ENCODE measurements around the gene FCHSD2.
"Not testable (repeated sequence)": the region's sequence is repeated elsewhere in the genome, so short reads cannot be mapped to it uniquely, and the experiment has no call there.

Gene FCHSD2

DNA sequence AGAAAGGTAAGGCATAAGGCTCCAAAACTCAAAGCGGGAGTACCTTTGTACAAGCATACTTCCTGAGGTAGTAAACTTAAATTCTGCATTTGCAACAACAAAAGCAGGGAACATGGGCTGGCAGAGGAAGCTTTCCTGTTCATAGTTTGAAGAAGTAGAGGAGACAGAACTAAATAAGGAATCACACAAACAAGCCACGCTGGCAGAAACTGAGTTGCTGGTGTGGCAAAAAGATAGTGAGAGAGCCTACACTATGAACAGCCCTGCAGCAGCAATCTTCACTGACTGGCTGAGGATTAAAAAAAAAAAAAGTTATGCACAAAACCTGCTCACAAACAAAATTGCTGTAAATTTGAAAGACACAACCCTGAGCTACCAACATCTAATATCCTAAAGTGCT lies 46.5 kb downstream of the FCHSD2 start:
- Mint-ChIP-seq H3K27ac (no peak overlapping the region), H3K27me3 (no peaks in the 10 kb centered on the region), H3K4me1 (ENCODE audit: low read depth) (peaks cover 17% of the 10 kb centered on the region), H3K36me3 (ENCODE audit: low read depth) (peaks cover 45% of the 10 kb centered on the region), H3K9me3 (no peaks in the 10 kb centered on the region), H3K4me3 (no peak overlapping the region)

- H3K4me1 Mint-ChIP-seq (ENCODE audit: low read depth) = peaks cover 29% of the 10 kb centered on the region
- H3K27ac Mint-ChIP-seq = no peak overlapping the region
- H3K9me3 Mint-ChIP-seq = no peaks in the 10 kb centered on the region
- H3K27me3 Mint-ChIP-seq = no peaks in the 10 kb centered on the region
- no peak overlapping the region for H3K4me3 Mint-ChIP-seq
- peaks cover 27% of the 10 kb centered on the region for H3K36me3 Mint-ChIP-seq (ENCODE audit: low read depth)
These were observed 50.4 kb downstream of the FCHSD2 start for GRCh38 chr11:73091521-73092305.

- Mint-ChIP-seq H3K36me3 (ENCODE audit: low read depth) (peaks cover 33% of the 10 kb centered on the region), H3K4me3 (no peak overlapping the region), H3K27ac (peak overlapping the region; percentile 9), H3K27me3 (no peaks in the 10 kb centered on the region), H3K9me3 (no peaks in the 10 kb centered on the region), H3K4me1 (ENCODE audit: low read depth) (peaks cover 35% of the 10 kb centered on the region)
These were observed 54.4 kb downstream of the FCHSD2 start for GRCh38 chr11:73087730-73088129.

GRCh38 chr11:73085189-73085875 lies 56.8 kb downstream of the FCHSD2 start:
- Mint-ChIP-seq H3K36me3 (ENCODE audit: low read depth) (peaks cover 21% of the 10 kb centered on the region), H3K27me3 (no peaks in the 10 kb centered on the region), H3K4me3 (no peak overlapping the region), H3K4me1 (ENCODE audit: low read depth) (peaks cover 29% of the 10 kb centered on the region), H3K9me3 (no peaks in the 10 kb centered on the region), H3K27ac (peak overlapping the region; percentile 12)

- Mint-ChIP-seq H3K27me3 (no peaks in the 10 kb centered on the region), H3K36me3 (ENCODE audit: low read depth) (peaks cover 35% of the 10 kb centered on the region), H3K9me3 (peaks cover 5% of the 10 kb centered on the region), H3K4me3 (no peak overlapping the region), H3K4me1 (ENCODE audit: low read depth) (peaks cover 25% of the 10 kb centered on the region), H3K27ac (no peak overlapping the region)
These were observed 63.5 kb downstream of the FCHSD2 start for GRCh38 chr11:73078631-73079030.

- peaks cover 5% of the 10 kb centered on the region for H3K9me3 Mint-ChIP-seq
- H3K4me1 Mint-ChIP-seq (ENCODE audit: low read depth) = peaks cover 37% of the 10 kb centered on the region
- H3K36me3 Mint-ChIP-seq (ENCODE audit: low read depth) = peaks cover 33% of the 10 kb centered on the region
- H3K4me3 Mint-ChIP-seq = no peak overlapping the region
- H3K27ac Mint-ChIP-seq = no peak overlapping the region
- no peaks in the 10 kb centered on the region for H3K27me3 Mint-ChIP-seq
These were observed 64.7 kb downstream of the FCHSD2 start for GRCh38 chr11:73077454-73077853.

DNA sequence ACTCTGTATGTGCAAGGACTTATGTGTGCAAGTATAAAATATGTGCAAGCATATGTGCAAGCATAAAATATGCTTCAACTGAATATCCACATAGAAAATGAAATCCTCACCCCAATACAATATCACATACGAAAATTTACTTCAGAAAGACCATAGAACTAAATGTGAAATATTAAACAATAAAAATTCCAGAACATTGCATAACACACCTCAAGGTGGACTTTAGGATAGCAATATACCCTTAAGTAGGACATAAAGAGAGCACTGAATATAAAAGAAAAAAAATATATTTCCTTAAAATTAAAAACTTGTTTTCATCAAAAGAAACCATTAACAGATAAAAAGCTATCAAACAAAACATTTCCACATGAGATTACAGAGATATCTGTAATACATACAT lies 67.8 kb downstream of the FCHSD2 start:
- H3K27me3 Mint-ChIP-seq = no peaks in the 10 kb centered on the region
- H3K4me1 Mint-ChIP-seq (ENCODE audit: low read depth) = peaks cover 49% of the 10 kb centered on the region

GRCh38 chr11:73072935-73073481 lies 69.1 kb downstream of the FCHSD2 start:
- H3K36me3 Mint-ChIP-seq (ENCODE audit: low read depth) = peaks cover 18% of the 10 kb centered on the region
- H3K27ac Mint-ChIP-seq = no peak overlapping the region
- H3K4me1 Mint-ChIP-seq (ENCODE audit: low read depth) = peaks cover 47% of the 10 kb centered on the region
- H3K9me3 Mint-ChIP-seq = peaks cover 5% of the 10 kb centered on the region
- H3K4me3 Mint-ChIP-seq = peak overlapping the region; percentile 17
- no peaks in the 10 kb centered on the region for H3K27me3 Mint-ChIP-seq

More for the DNA sequence above, 67.8 kb downstream of the FCHSD2 start:
- peaks cover 29% of the 10 kb centered on the region for H3K36me3 Mint-ChIP-seq (ENCODE audit: low read depth)
- H3K4me3 Mint-ChIP-seq = no peak overlapping the region
- H3K27ac Mint-ChIP-seq = no peak overlapping the region
- peaks cover 5% of the 10 kb centered on the region for H3K9me3 Mint-ChIP-seq

DNA sequence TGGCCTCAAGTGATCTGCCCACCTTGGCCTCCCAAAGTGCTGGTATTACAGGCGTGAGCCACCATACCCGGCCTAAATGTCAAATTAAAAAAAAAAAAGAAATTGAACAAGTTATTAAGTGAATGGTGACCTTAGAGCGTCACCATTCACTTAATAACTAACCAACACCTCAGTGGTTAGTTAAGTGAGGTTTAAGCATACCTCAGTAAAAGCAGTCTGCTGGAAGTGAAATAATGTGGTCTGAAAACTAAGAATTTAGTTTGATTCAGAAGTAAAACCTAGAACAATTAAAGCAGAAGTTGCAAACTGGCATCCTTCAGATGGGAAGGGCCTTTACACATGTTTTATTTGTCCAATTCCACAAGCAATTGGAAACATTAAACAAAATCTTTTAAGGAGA lies 71.5 kb downstream of the FCHSD2 start:
- no peak overlapping the region for H3K27ac Mint-ChIP-seq
- no peak overlapping the region for H3K4me3 Mint-ChIP-seq
- H3K4me1 Mint-ChIP-seq (ENCODE audit: low read depth) = peaks cover 62% of the 10 kb centered on the region
- peaks cover 9% of the 10 kb centered on the region for H3K36me3 Mint-ChIP-seq (ENCODE audit: low read depth)
- no peaks in the 10 kb centered on the region for H3K27me3 Mint-ChIP-seq
- peaks cover 6% of the 10 kb centered on the region for H3K9me3 Mint-ChIP-seq

GRCh38 chr11:73061857-73062424 lies 80.2 kb downstream of the FCHSD2 start:
- H3K9me3 Mint-ChIP-seq, H3K4me3 Mint-ChIP-seq, H3K27ac Mint-ChIP-seq, H3K27me3 Mint-ChIP-seq: not testable (repeated sequence)
- peaks cover 20% of the 10 kb centered on the region for H3K36me3 Mint-ChIP-seq (ENCODE audit: low read depth)
- peaks cover 71% of the 10 kb centered on the region for H3K4me1 Mint-ChIP-seq (ENCODE audit: low read depth)

DNA sequence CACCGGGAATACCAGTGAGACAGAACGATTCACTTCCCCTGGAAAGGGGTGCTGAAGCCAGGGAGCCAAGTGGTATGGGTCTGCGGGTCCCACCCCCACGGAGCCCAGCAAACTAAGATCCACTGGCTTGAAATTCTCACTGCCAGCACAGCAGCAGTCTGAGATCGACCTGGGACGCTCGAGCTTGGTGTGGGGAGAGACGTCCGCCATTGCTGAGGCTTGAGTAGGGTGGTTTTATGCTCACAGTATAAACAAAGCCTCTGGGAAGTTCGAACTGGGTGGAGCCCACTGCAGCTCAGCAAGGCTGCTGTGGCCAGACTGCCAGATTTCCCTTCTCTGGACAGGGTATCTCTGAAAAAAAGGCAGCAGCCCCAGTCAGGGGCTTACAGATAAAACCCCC lies 80.7 kb downstream of the FCHSD2 start:
- H3K27ac Mint-ChIP-seq, H3K27me3 Mint-ChIP-seq, H3K4me3 Mint-ChIP-seq, H3K9me3 Mint-ChIP-seq: not testable (repeated sequence)
- H3K4me1 Mint-ChIP-seq (ENCODE audit: low read depth) = peaks cover 68% of the 10 kb centered on the region
- peaks cover 23% of the 10 kb centered on the region for H3K36me3 Mint-ChIP-seq (ENCODE audit: low read depth)

GRCh38 chr11:73059915-73060314 lies 82.2 kb downstream of the FCHSD2 start:
- Mint-ChIP-seq H3K36me3 (ENCODE audit: low read depth) (peaks cover 20% of the 10 kb centered on the region), H3K27me3 (no peaks in the 10 kb centered on the region), H3K9me3 (peaks cover under 1% of the 10 kb centered on the region), H3K4me1 (ENCODE audit: low read depth) (peaks cover 61% of the 10 kb centered on the region), H3K27ac (no peak overlapping the region), H3K4me3 (no peak overlapping the region)

DNA sequence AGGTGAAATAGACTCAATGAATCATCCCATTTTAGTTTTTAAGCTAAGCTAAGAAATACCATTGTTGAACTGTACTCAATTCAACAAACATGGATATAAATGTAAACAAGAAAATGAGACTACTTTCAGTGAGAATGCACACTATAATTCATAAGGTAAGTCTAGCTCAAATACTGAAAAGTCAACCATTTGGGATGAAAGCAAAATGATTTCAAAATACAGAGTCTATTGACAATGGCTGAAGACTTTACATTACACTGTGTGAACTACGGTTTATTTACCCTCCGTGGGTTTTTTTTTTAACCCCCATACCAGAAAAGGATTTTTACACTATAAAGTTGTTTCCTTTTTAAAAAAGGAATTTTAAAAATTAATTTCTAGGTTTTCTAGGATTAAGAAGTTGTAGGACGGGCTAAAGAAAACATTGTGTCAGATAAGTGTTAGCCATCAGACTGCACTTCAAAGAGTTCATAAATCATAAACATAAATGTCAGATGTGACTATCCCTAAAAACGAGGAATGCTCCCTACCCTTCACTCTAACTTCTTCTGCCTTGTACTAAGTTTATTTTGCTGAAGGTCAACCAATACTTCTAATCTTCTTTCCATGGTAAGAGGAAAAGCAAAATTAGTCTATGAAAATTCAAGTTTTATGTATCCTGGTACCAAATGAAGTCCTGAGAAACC lies 83.0 kb downstream of the FCHSD2 start:
- Mint-ChIP-seq H3K27me3 (no peaks in the 10 kb centered on the region), H3K27ac (no peak overlapping the region)

DNA sequence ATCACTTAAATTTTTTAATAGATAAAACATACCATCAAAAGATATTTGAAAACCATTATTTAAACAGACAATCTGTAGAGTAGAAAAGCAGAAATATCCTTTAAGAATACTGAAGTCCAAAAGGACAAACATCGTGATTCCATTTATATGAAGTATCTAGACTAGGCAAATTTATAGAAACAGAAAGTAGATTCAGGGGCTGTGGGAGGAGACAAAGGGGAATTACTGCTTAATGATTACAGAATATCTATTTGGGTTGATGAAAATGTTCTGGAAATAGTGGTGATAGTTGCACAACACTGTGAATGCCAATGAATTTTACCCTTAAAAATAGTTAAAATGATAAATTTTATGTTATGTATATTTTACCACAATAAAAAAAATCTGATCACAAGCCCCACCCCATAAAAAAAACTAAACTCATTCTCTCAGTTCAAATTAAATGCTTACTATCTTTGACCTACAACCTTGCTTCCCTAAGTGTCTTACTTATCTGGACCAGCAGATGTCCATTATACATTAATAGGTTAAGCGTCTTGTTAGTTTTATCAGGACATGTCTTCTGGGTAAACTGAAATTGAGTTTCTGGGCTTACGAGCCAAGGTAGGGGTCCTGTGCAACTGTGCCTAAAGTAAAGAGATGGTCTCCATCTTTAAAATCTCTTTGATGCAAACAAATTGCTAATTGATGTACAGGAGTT lies 86.3 kb downstream of the FCHSD2 start:
- H3K27ac Mint-ChIP-seq = no peak overlapping the region
- H3K9me3 Mint-ChIP-seq = peaks cover 4% of the 10 kb centered on the region
- peaks cover 35% of the 10 kb centered on the region for H3K4me1 Mint-ChIP-seq (ENCODE audit: low read depth)
- H3K36me3 Mint-ChIP-seq (ENCODE audit: low read depth) = peaks cover 17% of the 10 kb centered on the region
- no peak overlapping the region for H3K4me3 Mint-ChIP-seq
- no peaks in the 10 kb centered on the region for H3K27me3 Mint-ChIP-seq

More for the DNA sequence above, 83.0 kb downstream of the FCHSD2 start:
- Mint-ChIP-seq H3K36me3 (ENCODE audit: low read depth) (peaks cover 28% of the 10 kb centered on the region), H3K4me3 (no peak overlapping the region), H3K9me3 (peaks cover 4% of the 10 kb centered on the region), H3K4me1 (ENCODE audit: low read depth) (peaks cover 57% of the 10 kb centered on the region)
